GM12878 (cell line): ENCODE results near the gene SEMA3C. TPM values are rescaled to one million over a fixed set of nuclear protein-coding genes. Genes with fewer than 3 reads are reported as not detected.

Experiments used
- ATAC-seq: fragments of 200-7000 bp; cut with Tn5 transposase; 3 replicates; pipeline ENCODE4 v1.9.1; 2020; ENCODE audit warnings: mild to moderate bottlenecking, moderate library complexity
- BruUV-seq: library from RNA; stranded (reverse); fragments of 400-500 nt; replicated peaks from 2 replicates; lab custom pipeline; 2021; lab: Mats Ljungman, UMichigan
- CTCF ChIA-PET: fragments of 300-600 bp; sonication (Branson Sonifier 250); formaldehyde crosslinking; extraction: SDS; loops from one replicate; lab custom pipeline; 2021; ENCODE audit warnings: inconsistent platforms; lab: Yijun Ruan, JAX
- POLR2A ChIA-PET: fragments of 350-600 bp; formaldehyde crosslinking; extraction: SDS; loops from one replicate; lab custom pipeline; 2021; ENCODE audit warnings: inconsistent platforms; lab: Charles Lee
- RAD21 ChIA-PET: fragments of 300-600 bp; sonication (Branson Sonifier 250); formaldehyde crosslinking; loops from one replicate; lab custom pipeline; 2023; ENCODE audit warnings: antibody characterized with exemption; ENCODE audit not compliant: unreplicated experiment; lab: Charles Lee
- SMC1A ChIA-PET: fragments of 300-600 bp; sonication (Branson Sonifier 250); formaldehyde crosslinking; loops from one replicate; lab custom pipeline; 2023; ENCODE audit not compliant: unreplicated experiment, uncharacterized antibody; lab: Charles Lee
- DNase-seq: peaks from one replicate; pipeline ENCODE4 v3.0.0-alpha.2; 2011; ENCODE audit warnings: low read depth, low spot score
- FAIRE-seq: peaks from 3 replicates; lab custom pipeline; 2011; peaks lifted over from hg19 to GRCh38; lab: Jason Lieb, UNC
- H2AFZ ChIP-seq: 2 replicates; pipeline ENCODE4 v1.6.0; 2011; ENCODE audit warnings: low read depth, low read length, control low read depth; ENCODE audit not compliant: control insufficient read depth
- H3K27ac ChIP-seq: 2 replicates; pipeline ENCODE4 v1.5.1; 2011; ENCODE audit warnings: control low read depth; ENCODE audit not compliant: control insufficient read depth, insufficient read depth
- H3K27me3 ChIP-seq, 2 experiments: replicated peaks in 1 of 2; 2 replicates each; pipeline versions ENCODE4 v1.6.0 to v1.6.1; 2011; ENCODE audit warnings: low read length in 1 of 2; ENCODE audit not compliant: control insufficient read depth in 2 of 2, insufficient read depth in 2 of 2
- H3K36me3 ChIP-seq, 2 experiments: 2 replicates each; pipeline ENCODE4 v1.5.1; 2011; ENCODE audit warnings: low read length in 1 of 2; ENCODE audit not compliant: control insufficient read depth in 2 of 2, insufficient read depth in 2 of 2
- H3K4me1 ChIP-seq: 2 replicates; pipeline ENCODE4 v1.6.1; 2011; ENCODE audit warnings: mild to moderate bottlenecking, low read length, moderate library complexity, mixed read lengths; ENCODE audit not compliant: control insufficient read depth, insufficient read depth
- H3K4me2 ChIP-seq: 2 replicates; pipeline ENCODE4 v1.6.0; 2011; ENCODE audit warnings: control low read depth; ENCODE audit not compliant: control insufficient read depth, insufficient read depth
- H3K4me3 ChIP-seq: fragments of 200-600 bp; sonication (generic); 2 replicates; pipeline ENCODE4 v1.5.1; 2016
- H3K79me2 ChIP-seq: 2 replicates; pipeline ENCODE4 v1.6.0; 2011; ENCODE audit warnings: low read length; ENCODE audit not compliant: control insufficient read depth, insufficient read depth
- H3K9ac ChIP-seq: 2 replicates; pipeline ENCODE4 v1.8.0; 2011; ENCODE audit warnings: low read length, control low read depth, mixed read lengths; ENCODE audit not compliant: control insufficient read depth, insufficient read depth
- H3K9me3 ChIP-seq: replicated peaks from 3 replicates; pipeline ENCODE4 v1.5.1; 2011; ENCODE audit warnings: mild to moderate bottlenecking, low read length; ENCODE audit not compliant: control insufficient read depth, insufficient read depth
- H4K20me1 ChIP-seq: 2 replicates; pipeline ENCODE4 v1.6.0; 2011; ENCODE audit not compliant: control insufficient read depth, insufficient read depth
- BCL11A ChIP-seq: IDR thresholded peaks from 2 replicates; pipeline ENCODE4 v1.6.1; 2011; ENCODE audit warnings: low read depth, low read length
- EP300 ChIP-seq, 2 experiments: fragments of 150-350 bp in 1 of 2; IDR thresholded peaks; 2 replicates each; pipeline ENCODE4 v1.6.1; 2011 to 2012; ENCODE audit warnings: low read depth in 2 of 2, low read length in 2 of 2, borderline replicate concordance in 1 of 2, improper control_type of control experiment in 1 of 2, inconsistent platforms in 1 of 2; ENCODE audit not compliant: control insufficient read depth in 1 of 2
- MYB ChIP-seq: fragments of 150-350 bp; IDR thresholded peaks from 2 replicates; pipeline ENCODE4 v1.6.1; 2014; ENCODE audit warnings: mild to moderate bottlenecking, low read depth, low read length, borderline replicate concordance
- NFIC ChIP-seq: IDR thresholded peaks from 2 replicates; pipeline ENCODE4 v1.6.1; 2012; ENCODE audit warnings: low read depth, mild to moderate bottlenecking, inconsistent platforms, low read length, moderate library complexity
- NFXL1 ChIP-seq: fragments of 450-650 bp; IDR thresholded peaks from 2 replicates; pipeline ENCODE4 v1.6.1; 2017; ENCODE audit warnings: antibody characterized with exemption, mild to moderate bottlenecking, borderline replicate concordance
- NRF1 ChIP-seq: conservative IDR thresholded peaks from 2 replicates; pipeline ENCODE4 v1.6.1; 2011; ENCODE audit warnings: mild to moderate bottlenecking, low read depth, low read length, improper control_type of control experiment
- POLR2AphosphoS5 ChIP-seq: IDR thresholded peaks from 2 replicates; pipeline ENCODE4 v1.6.1; 2011; ENCODE audit warnings: mild to moderate bottlenecking, low read length, inconsistent platforms
- RFX5 ChIP-seq: IDR thresholded peaks from 2 replicates; pipeline ENCODE4 v1.6.1; 2011; ENCODE audit warnings: low read depth, low read length, improper control_type of control experiment
- RUNX3 ChIP-seq: IDR thresholded peaks from 2 replicates; pipeline ENCODE4 v1.6.1; 2012; ENCODE audit warnings: low read length, inconsistent platforms
- SMARCA5 ChIP-seq: fragments of 450-650 bp; IDR thresholded peaks from 2 replicates; pipeline ENCODE4 v1.6.1; 2017; ENCODE audit warnings: mild to moderate bottlenecking
- SREBF2 ChIP-seq: IDR thresholded peaks from 2 replicates; pipeline ENCODE4 v1.6.1; 2012; ENCODE audit warnings: mild to moderate bottlenecking, low read length
- YY1 ChIP-seq: IDR thresholded peaks from 2 replicates; pipeline ENCODE4 v1.6.1; 2011; ENCODE audit warnings: low read depth, mild to moderate bottlenecking, low read length
- ZNF384 ChIP-seq: IDR thresholded peaks from 2 replicates; pipeline ENCODE4 v1.6.1; 2012; ENCODE audit warnings: low read depth, mild to moderate bottlenecking, low read length, improper control_type of control experiment, borderline replicate concordance
- ZZZ3 ChIP-seq: IDR thresholded peaks from 2 replicates; pipeline ENCODE4 v1.6.1; 2011; ENCODE audit warnings: low read depth; ENCODE audit not compliant: control insufficient read depth, insufficient read length
- in situ Hi-C: fragments of 300-500 bp; cut with MboI; formaldehyde crosslinking; loops from 9 replicates; pipeline ENCODE4 v1.14.3; 2018; ENCODE audit warnings: mixed read lengths
- intact Hi-C: fragments of 100-400 bp; cut with micrococcal nuclease; formaldehyde crosslinking; loops from one replicate; pipeline ENCODE4 v1.14.2; 2022; ENCODE audit not compliant: unreplicated experiment
- polyA plus RNA-seq, 11 experiments: library from polyadenylated mRNA; depleted of rRNA in 4 of 11; unstranded in 6 of 11; stranded (reverse) in 5 of 11; fragments of >200 nt; fragmentation: Nextera tagmentation in 4 of 11; fragmentation: Illumina TruSeq in 1 of 11; extraction: Ambion mirVana in 4 of 11; extraction: Trizol in 1 of 11; gene quantifications; 1 replicate in 1 of 11; 2 replicates in 10 of 11; pipeline versions ENCODE4 v1.2.1 to v1.2.3, GENCODE V29; 2011 to 2016; ENCODE audit warnings: inconsistent platforms in 2 of 11, missing spikeins in 2 of 11, low read depth in 1 of 11
- total RNA-seq, 4 experiments: library from RNA; depleted of rRNA in 3 of 4; stranded (reverse); fragments of >200 nt in 3 of 4; fragmentation: Illumina TruSeq in 1 of 4; extraction: Trizol in 1 of 4; gene quantifications; 2 replicates each; pipeline versions ENCODE4 v1.2.1 to v1.2.3, GENCODE V29; 2013 to 2021
- TF ChIP-seq, protein P1 (sequence below), 3 experiments: IDR thresholded peaks in 2 of 3; conservative IDR thresholded peaks in 1 of 3; 2 replicates each; pipeline ENCODE4 v1.5.1; 2011; ENCODE audit warnings: low read depth in 3 of 3, low read length in 3 of 3, mild to moderate bottlenecking in 3 of 3, control low read depth in 2 of 3, moderate library complexity in 2 of 3, inconsistent platforms in 1 of 3, mixed read lengths in 1 of 3; ENCODE audit not compliant: control insufficient read depth in 2 of 3, insufficient read depth in 1 of 3; ENCODE audit errors: extremely low read depth in 1 of 3
- TF ChIP-seq, protein P2 (sequence below): IDR thresholded peaks from 2 replicates; pipeline ENCODE4 v1.6.1; 2011; ENCODE audit warnings: mild to moderate bottlenecking, low read depth, low read length, moderate library complexity; ENCODE audit not compliant: insufficient replicate concordance
- TF ChIP-seq, protein P3 (sequence below): fragments of 450-650 bp; formaldehyde crosslinking; IDR thresholded peaks from 2 replicates; pipeline ENCODE4 v1.5.0; 2022; ENCODE audit warnings: mild to moderate bottlenecking, missing genetic modification characterization

The SEMA3C gene
- total and polyA plus RNA-seq, 10 of the 15 experiments (the other 5 are each of a cell fraction or from before 2014, with no cell fraction given), result 0.01 to 0.41 (median 0.11) TPM; not detected in 6

DNA sequence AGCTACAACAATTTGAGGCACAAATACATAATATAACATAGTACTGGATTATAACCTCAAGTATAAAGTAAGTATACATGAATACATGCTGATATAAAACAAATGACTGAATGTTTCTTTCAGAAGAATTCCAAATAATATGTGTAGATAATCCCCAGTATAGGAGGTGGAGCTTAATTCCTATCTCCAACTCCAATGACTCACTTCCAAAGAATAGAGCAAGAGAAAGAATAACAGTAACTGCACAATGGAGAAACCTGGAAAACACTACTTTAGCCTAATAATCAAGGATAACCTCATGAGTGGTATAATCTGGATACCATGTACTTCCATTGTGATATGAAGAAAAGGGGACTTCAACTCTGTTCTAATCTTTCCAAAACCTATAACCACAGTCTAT lies 13.7 kb upstream of the SEMA3C start:
- Histone ChIP-seq H3K4me1 (no peaks in the 10 kb centered on the region), H2AFZ (no peak overlapping the region), H3K4me3 (no peak overlapping the region), H3K79me2 (no peaks in the 10 kb centered on the region), H4K20me1 (no peaks in the 10 kb centered on the region), H3K27ac (no peak overlapping the region), H3K27me3 (no peaks in the 10 kb centered on the region), H3K36me3 (no peaks in the 10 kb centered on the region), H3K4me2 (no peak overlapping the region), H3K9ac (no peak overlapping the region), H3K9me3 (no peaks in the 10 kb centered on the region)
- in situ Hi-C loops, result no loop called here
- ATAC-seq (no peak), DNase-seq (no peak), FAIRE-seq (no peak)
- SMC1A ChIA-PET, result no interaction called here
- no TSS peak for BruUV-seq
- intact Hi-C loops, result no loop called here
- TF ChIP-seq SMARCA5 (no peak), MYB (no peak), POLR2AphosphoS5 (no peak), NFIC (no peak), YY1 (no peak), ZZZ3 (no peak), SREBF2 (no peak), ZNF384 (no peak), NFXL1 (no peak), BCL11A (no peak), RFX5 (no peak), RUNX3 (no peak), NRF1 (no peak), EP300 (IDR thresholded peaks at IDR 0.05; ENCODE audit: borderline replicate concordance in 1 of 2, control insufficient read depth in 1 of 2, low read depth in 2 of 2, low read length in 2 of 2) (no peak)
- TF ChIP-seq, protein P1, sequence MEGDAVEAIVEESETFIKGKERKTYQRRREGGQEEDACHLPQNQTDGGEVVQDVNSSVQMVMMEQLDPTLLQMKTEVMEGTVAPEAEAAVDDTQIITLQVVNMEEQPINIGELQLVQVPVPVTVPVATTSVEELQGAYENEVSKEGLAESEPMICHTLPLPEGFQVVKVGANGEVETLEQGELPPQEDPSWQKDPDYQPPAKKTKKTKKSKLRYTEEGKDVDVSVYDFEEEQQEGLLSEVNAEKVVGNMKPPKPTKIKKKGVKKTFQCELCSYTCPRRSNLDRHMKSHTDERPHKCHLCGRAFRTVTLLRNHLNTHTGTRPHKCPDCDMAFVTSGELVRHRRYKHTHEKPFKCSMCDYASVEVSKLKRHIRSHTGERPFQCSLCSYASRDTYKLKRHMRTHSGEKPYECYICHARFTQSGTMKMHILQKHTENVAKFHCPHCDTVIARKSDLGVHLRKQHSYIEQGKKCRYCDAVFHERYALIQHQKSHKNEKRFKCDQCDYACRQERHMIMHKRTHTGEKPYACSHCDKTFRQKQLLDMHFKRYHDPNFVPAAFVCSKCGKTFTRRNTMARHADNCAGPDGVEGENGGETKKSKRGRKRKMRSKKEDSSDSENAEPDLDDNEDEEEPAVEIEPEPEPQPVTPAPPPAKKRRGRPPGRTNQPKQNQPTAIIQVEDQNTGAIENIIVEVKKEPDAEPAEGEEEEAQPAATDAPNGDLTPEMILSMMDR (IDR thresholded peaks at IDR 0.05 in 2 of 3, conservative IDR thresholded peaks at IDR 0.05 in 1 of 3; ENCODE audit: control insufficient read depth in 2 of 3, extremely low read depth in 1 of 3, insufficient read depth in 1 of 3, low read depth in 3 of 3, low read length in 3 of 3), result no peak
- TF ChIP-seq, protein P2, sequence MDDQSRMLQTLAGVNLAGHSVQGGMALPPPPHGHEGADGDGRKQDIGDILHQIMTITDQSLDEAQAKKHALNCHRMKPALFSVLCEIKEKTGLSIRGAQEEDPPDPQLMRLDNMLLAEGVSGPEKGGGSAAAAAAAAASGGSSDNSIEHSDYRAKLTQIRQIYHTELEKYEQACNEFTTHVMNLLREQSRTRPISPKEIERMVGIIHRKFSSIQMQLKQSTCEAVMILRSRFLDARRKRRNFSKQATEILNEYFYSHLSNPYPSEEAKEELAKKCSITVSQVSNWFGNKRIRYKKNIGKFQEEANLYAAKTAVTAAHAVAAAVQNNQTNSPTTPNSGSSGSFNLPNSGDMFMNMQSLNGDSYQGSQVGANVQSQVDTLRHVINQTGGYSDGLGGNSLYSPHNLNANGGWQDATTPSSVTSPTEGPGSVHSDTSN, result no peak
- TF ChIP-seq, protein P3, sequence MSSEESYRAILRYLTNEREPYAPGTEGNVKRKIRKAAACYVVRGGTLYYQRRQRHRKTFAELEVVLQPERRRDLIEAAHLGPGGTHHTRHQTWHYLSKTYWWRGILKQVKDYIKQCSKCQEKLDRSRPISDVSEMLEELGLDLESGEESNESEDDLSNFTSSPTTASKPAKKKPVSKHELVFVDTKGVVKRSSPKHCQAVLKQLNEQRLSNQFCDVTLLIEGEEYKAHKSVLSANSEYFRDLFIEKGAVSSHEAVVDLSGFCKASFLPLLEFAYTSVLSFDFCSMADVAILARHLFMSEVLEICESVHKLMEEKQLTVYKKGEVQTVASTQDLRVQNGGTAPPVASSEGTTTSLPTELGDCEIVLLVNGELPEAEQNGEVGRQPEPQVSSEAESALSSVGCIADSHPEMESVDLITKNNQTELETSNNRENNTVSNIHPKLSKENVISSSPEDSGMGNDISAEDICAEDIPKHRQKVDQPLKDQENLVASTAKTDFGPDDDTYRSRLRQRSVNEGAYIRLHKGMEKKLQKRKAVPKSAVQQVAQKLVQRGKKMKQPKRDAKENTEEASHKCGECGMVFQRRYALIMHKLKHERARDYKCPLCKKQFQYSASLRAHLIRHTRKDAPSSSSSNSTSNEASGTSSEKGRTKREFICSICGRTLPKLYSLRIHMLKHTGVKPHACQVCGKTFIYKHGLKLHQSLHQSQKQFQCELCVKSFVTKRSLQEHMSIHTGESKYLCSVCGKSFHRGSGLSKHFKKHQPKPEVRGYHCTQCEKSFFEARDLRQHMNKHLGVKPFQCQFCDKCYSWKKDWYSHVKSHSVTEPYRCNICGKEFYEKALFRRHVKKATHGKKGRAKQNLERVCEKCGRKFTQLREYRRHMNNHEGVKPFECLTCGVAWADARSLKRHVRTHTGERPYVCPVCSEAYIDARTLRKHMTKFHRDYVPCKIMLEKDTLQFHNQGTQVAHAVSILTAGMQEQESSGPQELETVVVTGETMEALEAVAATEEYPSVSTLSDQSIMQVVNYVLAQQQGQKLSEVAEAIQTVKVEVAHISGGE (CRISPR knock-in tag), result no peak
- RAD21 ChIA-PET, result no interaction called here
- CTCF ChIA-PET, result no interaction called here
- POLR2A ChIA-PET, result no interaction called here
